Activated CD8-positive, alpha-beta T cell treated with anti-CD3 and anti-CD28 coated beads for 36 hours (primary cell): ENCODE results near the gene AQP6. TPM values are rescaled to one million over a fixed set of nuclear protein-coding genes. Genes with fewer than 3 reads are reported as not detected.

Experiments used
- ATAC-seq: fragments of 200-7000 bp; cut with Tn5 transposase; one replicate; pipeline ENCODE4 v1.10.0; 2021; ENCODE audit warnings: mild to moderate bottlenecking, moderate library complexity
- CTCF ChIA-PET: fragments of 350-600 bp; sonication (Branson Sonifier 250); formaldehyde crosslinking; loops from one replicate; lab custom pipeline; 2021; ENCODE audit warnings: antibody characterized with exemption; lab: Charles Lee
- POLR2A ChIA-PET: fragments of 350-600 bp; sonication (Branson Sonifier 250); formaldehyde crosslinking; loops from one replicate; lab custom pipeline; 2021; ENCODE audit warnings: antibody characterized with exemption; lab: Charles Lee
- DNase-seq: peaks from one replicate; pipeline ENCODE4 v3.0.0-alpha.2; 2020
- H3K27ac Mint-ChIP-seq: one replicate; pipeline ENCODE4 v1.8.0; 2021; ENCODE audit warnings: mild to moderate bottlenecking, mixed read lengths
- H3K27me3 Mint-ChIP-seq: one replicate; pipeline ENCODE4 v1.8.0; 2021; ENCODE audit warnings: mixed read lengths
- H3K36me3 Mint-ChIP-seq: one replicate; pipeline ENCODE4 v1.8.0; 2021; ENCODE audit warnings: low read depth, mixed read lengths
- H3K4me1 Mint-ChIP-seq: one replicate; pipeline ENCODE4 v1.8.0; 2021; ENCODE audit warnings: low read depth, mixed read lengths
- H3K4me3 Mint-ChIP-seq: one replicate; pipeline ENCODE4 v1.8.0; 2021; ENCODE audit warnings: mild to moderate bottlenecking, moderate library complexity, mixed read lengths
- H3K9me3 Mint-ChIP-seq: one replicate; pipeline ENCODE4 v1.8.0; 2021; ENCODE audit warnings: mixed read lengths
- intact Hi-C: fragments of 100-400 bp; cut with micrococcal nuclease; formaldehyde crosslinking; loops from one replicate; pipeline ENCODE4 v1.10.0; 2022
- total RNA-seq, 2 experiments: library from RNA; stranded (reverse); gene quantifications; one replicate each; pipeline ENCODE4 v1.2.3, GENCODE V29; 2021
- TF ChIP-seq, protein P1 (sequence below): fragments of 200-600 bp; IDR thresholded peaks from one replicate; pipeline ENCODE4 v1.8.0; 2022; ENCODE audit warnings: antibody characterized with exemption, mild to moderate bottlenecking

The AQP6 gene
- total RNA-seq, 2 experiments from 2014 or later = not detected

DNA sequence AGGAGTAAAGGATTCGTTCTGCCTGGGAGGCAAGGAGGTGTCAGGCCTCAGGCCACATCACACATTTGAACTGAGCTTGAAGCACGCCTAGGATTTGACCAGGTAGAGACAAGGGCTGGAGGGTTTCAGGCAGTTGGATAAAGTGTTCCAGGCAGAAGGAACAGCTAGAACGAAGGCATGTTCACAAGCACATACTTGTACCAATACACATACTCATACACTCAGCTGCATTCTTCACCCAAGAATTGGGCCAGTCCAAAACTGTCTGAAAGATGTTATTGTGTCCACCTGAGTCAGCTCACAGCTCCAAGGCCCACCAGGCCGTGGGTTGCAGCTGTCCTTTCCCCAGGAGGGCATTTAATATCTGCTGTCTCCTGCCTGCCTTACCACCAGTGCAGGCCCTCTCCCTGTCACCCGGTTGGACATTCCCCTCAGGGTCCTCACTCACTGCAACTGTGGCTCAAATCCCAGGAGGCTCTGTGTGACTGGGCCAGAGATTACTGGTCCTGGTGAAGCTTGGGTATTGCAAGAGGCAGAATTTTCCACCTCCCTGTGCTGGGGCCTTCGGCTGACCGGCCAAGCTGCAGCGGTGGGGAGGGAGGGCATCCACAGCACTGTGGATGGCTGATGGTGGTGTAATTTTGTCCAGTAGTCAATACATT is 35.0 kb upstream of the AQP6 start:
- Mint-ChIP-seq H3K9me3 (no peaks in the 10 kb centered on the region), H3K27ac (no peak overlapping the region), H3K4me3 (no peak overlapping the region), H3K36me3 (no peaks in the 10 kb centered on the region), H3K27me3 (peaks cover 5% of the 10 kb centered on the region), H3K4me1 (no peaks in the 10 kb centered on the region)
- TF ChIP-seq, protein P1, sequence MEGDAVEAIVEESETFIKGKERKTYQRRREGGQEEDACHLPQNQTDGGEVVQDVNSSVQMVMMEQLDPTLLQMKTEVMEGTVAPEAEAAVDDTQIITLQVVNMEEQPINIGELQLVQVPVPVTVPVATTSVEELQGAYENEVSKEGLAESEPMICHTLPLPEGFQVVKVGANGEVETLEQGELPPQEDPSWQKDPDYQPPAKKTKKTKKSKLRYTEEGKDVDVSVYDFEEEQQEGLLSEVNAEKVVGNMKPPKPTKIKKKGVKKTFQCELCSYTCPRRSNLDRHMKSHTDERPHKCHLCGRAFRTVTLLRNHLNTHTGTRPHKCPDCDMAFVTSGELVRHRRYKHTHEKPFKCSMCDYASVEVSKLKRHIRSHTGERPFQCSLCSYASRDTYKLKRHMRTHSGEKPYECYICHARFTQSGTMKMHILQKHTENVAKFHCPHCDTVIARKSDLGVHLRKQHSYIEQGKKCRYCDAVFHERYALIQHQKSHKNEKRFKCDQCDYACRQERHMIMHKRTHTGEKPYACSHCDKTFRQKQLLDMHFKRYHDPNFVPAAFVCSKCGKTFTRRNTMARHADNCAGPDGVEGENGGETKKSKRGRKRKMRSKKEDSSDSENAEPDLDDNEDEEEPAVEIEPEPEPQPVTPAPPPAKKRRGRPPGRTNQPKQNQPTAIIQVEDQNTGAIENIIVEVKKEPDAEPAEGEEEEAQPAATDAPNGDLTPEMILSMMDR = no peak
- CTCF ChIA-PET = interaction anchor here (0.8 to 2.6 kb wide), 6 partner anchors 8 to 160 kb away, joined by 3 to 13 read pairs (median 4); no protein-coding TSS in a partner anchor
- intact Hi-C loops = no loop called here
- DNase-seq = no peak
- no peak for ATAC-seq
- POLR2A ChIA-PET = interaction anchor here (0.7 kb wide), 1 partner anchor 8 kb away, joined by 3 read pairs; no protein-coding TSS in a partner anchor

DNA sequence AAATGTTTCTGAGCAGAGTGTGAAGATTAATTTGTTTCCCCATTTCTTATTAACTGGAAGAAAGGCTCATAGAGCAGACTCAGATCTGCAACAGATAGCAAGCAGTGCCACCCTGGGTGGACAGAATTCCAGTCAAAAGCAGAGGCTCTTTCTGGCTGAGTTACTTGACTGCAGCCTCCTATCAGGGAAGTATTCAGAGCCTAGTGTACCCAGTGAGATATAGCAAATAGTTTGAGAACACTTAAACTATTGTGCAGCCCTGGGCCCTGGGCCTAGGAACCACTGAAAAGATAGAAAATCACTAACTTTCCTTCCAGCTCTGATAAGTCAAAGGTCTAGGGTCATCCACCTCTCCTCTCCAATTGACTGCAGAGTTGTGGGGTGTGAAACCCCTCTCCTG is 33.4 kb upstream of the AQP6 start:
- Mint-ChIP-seq H3K36me3 (no peaks in the 10 kb centered on the region), H3K9me3 (no peaks in the 10 kb centered on the region), H3K4me1 (peaks cover 2% of the 10 kb centered on the region), H3K27ac (no peak overlapping the region), H3K27me3 (peaks cover 5% of the 10 kb centered on the region), H3K4me3 (no peak overlapping the region)
- POLR2A ChIA-PET = no interaction called here
- intact Hi-C loops = no loop called here
- DNase-seq (no peak), ATAC-seq (no peak)
- CTCF ChIA-PET = interaction anchor here (0.8 to 1.7 kb wide), 3 partner anchors 20 to 29 kb away, joined by 3 to 7 read pairs (median 3); no protein-coding TSS in a partner anchor
- TF ChIP-seq, protein P1 = no peak

DNA sequence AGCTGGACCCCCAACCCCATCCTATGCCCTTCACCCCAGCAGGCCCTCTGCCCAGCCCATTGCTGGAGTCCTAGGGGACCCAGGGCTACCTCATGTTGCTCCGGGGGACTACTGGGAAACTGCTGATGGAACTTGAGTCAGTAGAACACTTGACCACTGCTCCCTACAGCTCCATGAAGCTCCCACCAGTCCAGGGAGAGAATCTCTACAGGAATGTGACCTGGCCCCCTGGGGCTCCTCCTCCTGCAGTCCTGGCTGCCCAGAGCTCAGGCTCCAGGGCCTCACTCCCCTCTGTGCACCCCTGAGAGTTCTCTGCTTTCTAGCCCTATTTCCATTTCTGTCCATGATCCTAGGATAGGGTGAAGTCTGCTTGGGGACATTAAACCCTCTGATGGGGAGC is 33.0 kb upstream of the AQP6 start:
- ATAC-seq (no peak), DNase-seq (no peak)
- ChIA-PET CTCF (interaction anchor here (0.8 to 1.7 kb wide), 3 partner anchors 19 to 29 kb away, joined by 3 to 7 read pairs (median 3); no protein-coding TSS in a partner anchor), POLR2A (no interaction called here)
- no peaks in the 10 kb centered on the region for H3K36me3 Mint-ChIP-seq
- no peaks in the 10 kb centered on the region for H3K9me3 Mint-ChIP-seq
- TF ChIP-seq, protein P1 = no peak
- peaks cover 6% of the 10 kb centered on the region for H3K4me1 Mint-ChIP-seq
- intact Hi-C loops = no loop called here
- peaks cover 2% of the 10 kb centered on the region for H3K27me3 Mint-ChIP-seq
- H3K27ac Mint-ChIP-seq = no peak overlapping the region
- no peak overlapping the region for H3K4me3 Mint-ChIP-seq

DNA sequence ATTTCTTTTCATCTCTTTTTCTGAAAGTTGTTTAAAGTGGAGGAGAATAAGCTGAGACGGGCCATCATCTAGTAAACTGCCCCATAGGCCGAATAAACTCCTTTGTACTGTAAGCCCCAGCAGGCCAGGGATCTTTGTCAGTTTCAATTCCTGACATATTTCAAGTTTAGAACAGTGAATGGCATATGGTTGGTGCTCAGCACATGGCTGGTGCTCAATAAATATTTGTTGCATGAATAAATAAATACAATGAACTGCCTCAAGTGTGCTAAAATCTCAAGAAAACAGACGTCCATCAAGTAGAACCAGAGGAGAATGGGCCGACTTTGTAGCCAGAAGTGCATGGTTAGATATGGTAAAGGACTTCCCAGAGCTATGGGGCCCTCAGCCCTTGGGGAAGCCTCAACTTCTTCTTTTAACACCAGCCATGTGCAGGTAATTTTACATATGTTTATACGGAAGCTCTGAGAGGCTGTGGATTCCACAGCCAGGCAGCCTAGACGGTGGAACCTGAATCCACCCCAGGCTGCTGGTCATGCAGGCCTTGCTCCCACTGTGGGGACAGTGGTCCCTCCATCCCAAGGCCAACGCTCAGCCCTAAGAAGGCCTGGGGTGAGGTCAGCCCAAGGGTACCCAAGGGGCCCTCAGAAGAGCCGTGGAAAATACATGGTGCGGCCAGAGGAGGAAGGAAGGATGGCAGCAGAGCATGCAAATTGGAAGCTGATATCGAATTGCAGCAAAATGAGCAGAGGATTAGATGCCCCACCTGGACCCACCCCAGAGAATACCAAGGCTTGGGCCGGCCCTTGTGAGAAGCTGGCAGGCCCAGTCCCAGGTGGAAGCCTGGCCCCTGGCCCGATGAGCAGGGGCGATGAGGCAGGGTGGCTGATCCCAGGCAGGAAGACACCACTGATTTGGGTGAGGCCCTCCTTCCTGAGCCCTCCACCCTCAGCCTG is 30.9 kb upstream of the AQP6 start:
- H3K27ac Mint-ChIP-seq = no peak overlapping the region
- DNase-seq (no peak), ATAC-seq (no peak)
- intact Hi-C loops = no loop called here
- peaks cover 25% of the 10 kb centered on the region for H3K4me1 Mint-ChIP-seq
- POLR2A ChIA-PET = interaction anchor here (0.9 kb wide), 1 partner anchor 25 kb away, joined by 5 read pairs; no protein-coding TSS in a partner anchor
- no peaks in the 10 kb centered on the region for H3K9me3 Mint-ChIP-seq
- no peaks in the 10 kb centered on the region for H3K27me3 Mint-ChIP-seq
- no peaks in the 10 kb centered on the region for H3K36me3 Mint-ChIP-seq
- TF ChIP-seq, protein P1 = no peak
- no peak overlapping the region for H3K4me3 Mint-ChIP-seq
- CTCF ChIA-PET = interaction anchor here (0.7 to 3.4 kb wide), 5 partner anchors 25 to 163 kb away, joined by 3 to 18 read pairs (median 3); no protein-coding TSS in a partner anchor
